ENCODE data around the gene ELF1.

Gene ELF1

DNA sequence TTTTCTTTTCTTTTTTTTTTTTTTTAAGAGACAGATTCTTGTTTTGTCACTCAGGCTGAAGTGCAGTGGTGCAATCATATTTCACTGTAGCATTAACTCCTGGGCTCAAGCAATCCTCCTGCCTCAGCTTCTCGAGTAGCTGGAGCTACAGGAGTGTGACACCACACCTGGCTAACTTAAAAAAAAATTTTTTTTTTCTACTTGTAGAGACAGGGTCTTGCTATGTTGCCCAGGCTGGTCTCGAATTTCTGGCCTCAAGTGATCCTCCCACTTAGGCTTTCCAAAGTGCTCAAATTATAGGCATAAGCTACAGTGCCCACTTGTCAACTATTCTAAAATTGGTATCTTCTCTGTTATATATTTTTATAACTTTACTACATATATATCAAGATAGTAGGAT is 6.6 kb downstream of the ELF1 start:
- no peak overlapping the region for H3K4me3 ChIP-seq
- no peak overlapping the region for H3K27ac ChIP-seq

DNA sequence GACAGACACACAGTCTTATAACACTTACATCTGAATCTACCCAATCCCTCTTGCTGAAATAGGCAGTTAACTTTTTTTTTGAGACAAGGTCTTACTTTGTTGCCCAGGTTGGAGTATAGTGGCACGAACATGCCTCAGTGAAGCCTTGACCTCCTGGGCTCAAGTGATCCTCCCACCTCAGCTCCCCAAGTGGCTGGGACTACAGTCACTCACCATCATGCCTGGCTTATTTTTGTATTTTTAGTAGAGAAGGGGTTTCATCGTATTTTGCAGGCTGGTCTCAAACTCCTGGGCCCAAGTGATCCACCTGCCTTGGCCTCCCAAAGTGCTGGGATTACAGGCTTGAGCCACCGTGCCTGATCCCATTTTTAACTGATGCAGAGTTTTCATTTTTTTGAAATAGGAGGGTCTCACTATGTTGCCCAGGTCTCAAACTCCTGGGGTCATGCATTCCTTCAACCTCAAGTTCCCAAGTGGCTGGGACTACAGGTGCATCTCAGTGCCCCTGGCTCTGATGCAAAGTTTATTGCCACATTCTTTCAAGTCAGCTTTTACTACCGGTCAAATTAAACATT is 7.6 kb downstream of the ELF1 start:
- H3K4me3 ChIP-seq = no peak overlapping the region
- no peak overlapping the region for H3K27ac ChIP-seq

DNA sequence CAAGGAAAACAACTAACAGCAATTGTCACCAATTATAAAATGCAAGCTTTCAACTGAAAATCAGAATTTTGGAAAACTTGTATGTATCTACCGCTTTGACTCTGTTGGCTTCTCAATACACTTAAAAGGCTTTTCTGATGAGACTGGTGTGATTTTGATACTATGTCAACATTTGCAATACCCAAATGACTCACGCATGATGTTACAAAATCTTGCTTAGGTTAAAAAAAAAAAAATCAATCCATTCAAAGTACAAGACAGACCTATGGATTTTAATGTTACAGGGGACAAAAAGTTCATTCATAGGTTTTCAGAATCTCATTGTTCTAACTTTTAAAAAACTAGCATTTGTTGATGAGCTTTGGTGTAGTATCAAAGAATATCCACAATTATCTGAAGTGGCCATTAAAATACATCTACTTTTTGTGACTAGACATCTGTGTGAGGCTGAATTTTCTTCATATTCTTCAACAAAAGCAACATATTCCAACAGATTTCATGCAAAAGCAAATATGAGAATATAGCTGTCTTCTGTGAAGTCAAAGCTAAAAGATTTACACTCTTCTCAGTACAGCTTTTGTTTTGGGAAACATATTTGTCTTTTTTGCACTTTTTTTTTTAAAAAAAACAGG is 10.7 kb downstream of the ELF1 start:
- peak overlapping the region in 3 of 21 experiments; percentile 21 to 64 (median 32) for H3K27ac ChIP-seq
- no peak overlapping the region for H3K4me3 ChIP-seq

DNA sequence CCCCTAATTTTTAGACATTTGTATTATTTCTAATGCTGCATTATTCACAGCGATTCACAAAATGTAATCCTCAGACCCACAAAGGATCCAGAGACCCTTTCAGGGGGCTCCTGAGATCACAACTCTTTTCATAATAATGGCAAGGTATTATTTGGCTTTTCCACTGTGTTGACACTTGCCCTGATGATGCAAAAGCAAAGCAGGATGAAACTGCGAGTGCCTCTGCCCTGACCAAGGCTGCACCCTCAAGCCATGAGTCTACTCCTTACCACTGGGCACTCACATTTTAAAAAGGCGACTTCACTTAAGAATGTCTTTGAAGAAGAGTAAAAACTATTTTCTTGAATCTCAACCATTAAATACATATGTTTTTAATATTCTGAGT is 11.4 kb downstream of the ELF1 start:
- Histone ChIP-seq H3K4me3 (no peak overlapping the region), H3K27ac (peak overlapping the region in 6 of 21 experiments; percentile 5 to 64 (median 35))

DNA sequence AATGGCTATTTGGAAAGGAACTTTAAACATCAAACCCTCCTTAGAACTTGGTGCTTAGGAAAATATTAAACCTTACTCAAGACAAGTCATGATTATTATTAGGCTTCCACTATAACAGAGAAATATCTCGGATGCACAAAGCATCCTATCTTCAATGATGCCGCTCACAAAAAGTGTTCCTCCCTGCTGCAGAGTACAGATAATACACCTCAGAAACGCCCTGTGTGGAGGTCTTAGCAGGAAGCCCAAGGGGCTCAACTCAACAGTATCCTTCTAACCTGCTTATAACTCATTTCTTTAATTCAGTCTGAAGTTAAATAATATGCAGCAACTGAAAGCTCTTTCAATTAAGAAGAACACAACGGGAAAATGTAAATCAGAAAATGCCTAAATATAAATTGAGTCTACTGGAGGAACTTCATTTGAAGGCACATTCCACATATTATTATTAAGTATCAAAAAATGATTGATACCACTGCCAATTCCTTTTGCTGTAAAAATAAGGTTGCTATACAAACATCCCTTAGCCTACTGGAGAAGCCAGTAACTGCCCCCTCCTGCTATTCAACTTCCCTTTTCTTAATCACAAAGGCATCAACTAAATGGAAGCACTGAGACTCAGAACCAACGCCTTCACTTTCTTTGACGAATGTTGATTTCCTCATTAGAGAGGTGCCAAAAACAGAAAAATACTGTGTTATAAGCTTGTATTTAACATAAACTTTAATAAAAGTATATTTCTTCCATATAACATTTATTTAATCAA is 12.0 kb downstream of the ELF1 start:
- Histone ChIP-seq H3K27ac (peak overlapping the region in 8 of 21 experiments; percentile 5 to 64 (median 46)), H3K4me3 (no peak overlapping the region)

DNA sequence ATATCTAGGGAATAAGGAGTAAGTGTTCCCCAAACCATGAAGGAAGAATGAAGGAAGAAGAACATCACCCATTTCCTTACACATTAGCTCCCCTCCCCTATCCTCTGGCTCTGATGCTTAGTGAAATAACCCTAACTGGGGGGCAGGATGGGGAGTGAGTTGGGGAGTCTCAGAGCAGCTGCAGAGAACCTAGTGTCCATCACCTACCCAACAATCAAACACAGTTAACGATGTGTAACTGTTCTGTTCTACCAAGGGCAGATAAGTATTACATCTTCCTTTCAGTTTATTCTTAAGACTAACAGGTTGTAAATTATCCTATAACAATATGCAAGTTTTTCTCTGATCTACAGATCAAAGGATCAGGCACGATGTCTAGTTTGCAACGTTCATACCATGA is 12.8 kb downstream of the ELF1 start:
- H3K27ac ChIP-seq = peak overlapping the region in 9 of 21 experiments; percentile 5 to 80 (median 28)
- H3K4me3 ChIP-seq = no peak overlapping the region

DNA sequence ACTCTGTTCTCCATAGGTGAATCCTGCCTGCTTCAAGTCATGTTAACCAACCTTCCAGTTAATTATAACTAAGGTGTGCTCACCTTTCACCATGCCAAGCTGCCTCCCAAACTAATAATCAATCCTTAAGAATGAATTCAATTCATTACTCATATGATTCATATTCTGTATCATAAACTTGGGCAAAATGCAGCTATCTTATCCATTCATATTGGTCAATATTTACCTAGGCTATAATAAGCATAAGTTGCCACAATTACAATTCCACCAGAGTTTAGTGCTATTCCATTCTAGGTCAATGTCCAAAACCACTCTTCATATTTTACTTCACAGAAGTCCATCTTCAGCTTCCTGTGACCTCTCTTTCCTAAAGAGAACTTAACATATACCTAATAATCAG is 13.4 kb downstream of the ELF1 start:
- Histone ChIP-seq H3K4me3 (no peak overlapping the region), H3K27ac (peak overlapping the region in 10 of 21 experiments; percentile 20 to 80 (median 32))

DNA sequence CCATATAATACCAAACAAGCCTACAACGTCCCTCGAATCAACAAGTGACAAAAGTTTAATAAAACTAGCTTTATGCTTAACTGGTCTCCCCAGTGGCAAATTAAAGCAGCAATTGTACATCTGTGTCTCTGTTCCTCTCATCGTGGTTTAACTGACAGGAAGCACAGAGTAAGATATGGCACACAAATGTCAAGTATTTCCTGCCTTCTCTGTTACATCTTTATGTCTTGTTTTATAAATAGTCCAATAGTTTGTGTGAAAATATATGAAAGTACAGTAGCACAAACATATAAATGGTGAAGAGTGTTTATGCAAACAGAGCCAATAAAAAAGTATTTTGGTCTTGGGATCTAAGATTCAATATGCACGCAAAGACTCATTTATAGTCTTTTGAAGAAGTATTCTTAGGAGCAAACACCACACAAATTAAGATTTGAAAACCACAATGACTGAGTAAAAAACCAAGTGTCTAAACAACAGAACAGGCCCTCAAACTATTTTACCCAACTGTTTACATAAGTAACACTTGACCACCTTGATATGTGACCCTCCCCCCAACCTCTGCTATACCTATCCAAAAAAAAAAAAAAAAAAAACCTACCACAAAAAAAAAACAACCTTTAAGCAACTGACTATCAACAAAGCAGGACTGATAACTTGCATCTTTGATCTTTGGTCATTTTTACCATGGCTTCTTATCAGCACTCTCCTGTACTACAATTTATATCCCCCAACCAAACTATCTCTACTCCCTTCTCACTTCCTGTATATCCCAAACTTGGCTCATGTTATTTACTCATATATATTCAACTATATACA is 14.0 kb downstream of the ELF1 start:
- H3K4me3 ChIP-seq = no peak overlapping the region
- peak overlapping the region in 9 of 21 experiments; percentile 2 to 80 (median 35) for H3K27ac ChIP-seq

DNA sequence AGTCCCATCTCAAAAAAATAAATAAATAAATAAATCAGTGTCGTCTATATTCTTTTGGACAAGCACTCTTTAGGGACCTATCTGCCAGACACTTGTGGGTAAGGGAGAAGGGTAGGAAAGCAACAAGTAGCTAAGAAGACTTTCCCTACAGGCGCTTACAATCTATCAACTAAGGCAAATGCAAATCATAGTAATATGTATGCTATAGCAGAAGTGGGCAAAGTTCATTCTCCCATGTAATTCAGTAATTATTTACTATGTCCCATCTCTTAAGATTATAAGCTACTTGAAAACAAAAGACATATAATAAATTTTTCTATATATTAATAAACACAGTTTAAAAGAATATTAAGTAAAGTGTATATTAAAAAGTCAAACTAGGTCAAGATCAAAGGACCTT is 16.5 kb downstream of the ELF1 start:
- H3K27ac ChIP-seq = peak overlapping the region in 1 of 21 experiments; percentile 80
- no peak overlapping the region for H3K4me3 ChIP-seq

DNA sequence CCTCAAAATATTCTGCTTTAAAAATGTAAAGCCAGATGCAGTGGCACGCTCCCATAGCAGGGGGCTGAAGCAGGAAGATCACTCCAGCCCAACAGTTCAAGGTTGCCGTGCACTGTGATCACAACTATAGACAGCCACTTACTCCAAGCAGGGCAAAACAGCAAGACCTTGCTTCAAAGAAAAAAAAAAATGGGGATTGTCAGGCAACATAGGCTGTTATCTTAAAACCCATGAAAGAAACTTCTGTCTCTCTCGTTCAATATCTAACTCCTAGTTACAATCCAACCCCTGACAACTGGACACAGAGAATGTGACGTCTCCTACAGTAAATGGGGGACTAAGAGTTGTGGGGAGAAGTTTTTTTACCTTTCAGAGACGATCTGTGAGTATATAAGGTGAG is 17.4 kb downstream of the ELF1 start:
- H3K4me3 ChIP-seq = no peak overlapping the region
- no peak overlapping the region for H3K27ac ChIP-seq

DNA sequence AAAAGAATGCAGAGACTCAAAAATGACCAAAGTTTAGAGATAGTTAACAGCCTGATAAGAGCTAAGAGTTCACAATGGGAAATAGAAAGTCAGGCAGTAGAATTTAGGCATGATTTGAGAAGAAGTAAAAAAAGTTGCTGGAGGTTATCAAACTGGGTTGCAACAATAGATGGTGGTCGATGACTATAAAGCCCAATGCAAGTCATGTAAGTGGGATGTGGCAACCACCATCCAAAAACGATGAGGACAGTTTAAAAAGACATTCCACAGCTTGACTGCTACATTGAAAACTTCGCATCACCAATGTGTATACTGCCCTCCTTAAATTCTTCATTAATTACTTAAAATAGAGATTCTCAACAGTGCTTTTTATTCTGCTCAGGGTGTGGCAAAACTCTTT is 19.7 kb downstream of the ELF1 start:
- no peak overlapping the region for H3K27ac ChIP-seq

DNA sequence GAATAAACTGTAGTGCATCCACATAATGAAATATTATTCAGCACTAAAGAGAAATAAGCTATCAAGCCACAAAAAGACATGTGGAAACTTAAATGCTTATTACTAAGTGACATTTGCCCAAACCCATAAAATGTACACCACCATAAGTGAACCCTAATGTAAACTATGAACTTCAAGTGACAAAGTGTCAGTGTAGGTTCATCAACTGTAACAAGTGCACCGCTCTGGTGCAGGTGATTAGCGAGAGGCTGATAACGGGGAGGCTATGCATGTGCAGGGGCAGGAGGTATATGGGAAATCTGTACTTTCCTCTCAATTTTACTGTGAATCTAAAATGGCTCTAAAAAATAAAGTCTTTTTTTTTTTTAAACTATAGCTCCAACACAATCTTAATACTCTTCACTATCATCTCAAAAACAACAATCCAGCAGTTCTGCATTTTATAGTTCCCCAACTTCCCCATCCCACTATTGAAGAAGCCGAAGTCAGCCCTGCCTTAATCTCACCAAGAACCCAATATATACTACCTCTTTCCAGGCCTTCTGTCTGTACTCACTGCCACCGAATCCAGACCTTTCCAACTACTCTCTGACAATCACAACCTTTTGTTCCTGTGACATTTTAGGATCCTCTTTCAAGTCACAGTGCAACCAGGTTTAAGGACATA is 22.6 kb downstream of the ELF1 start:
- Histone ChIP-seq H3K27ac (peak overlapping the region in 3 of 21 experiments; percentile 9 to 48 (median 22)), H3K4me3 (no peak overlapping the region)

More for the DNA sequence above, 19.7 kb downstream of the ELF1 start:
- no peak overlapping the region for H3K4me3 ChIP-seq

DNA sequence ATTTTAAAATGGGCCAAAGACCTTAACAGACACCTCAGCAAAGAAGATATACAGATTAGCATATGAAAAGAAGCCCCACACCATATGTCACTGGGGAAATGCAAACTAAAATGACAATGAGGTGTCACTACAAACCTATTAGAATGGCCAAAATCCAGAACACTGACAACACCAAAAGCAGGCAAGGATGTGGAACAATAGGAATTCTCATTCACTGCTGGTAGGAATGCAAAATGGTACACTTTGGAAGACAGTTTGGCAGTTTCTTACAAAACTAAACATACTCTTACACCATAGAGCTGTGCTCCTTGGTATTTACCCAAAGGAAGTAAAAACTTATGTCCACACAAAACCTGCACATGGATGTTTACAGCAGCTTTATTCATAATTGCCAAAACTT is 23.1 kb downstream of the ELF1 start:
- peak overlapping the region in 4 of 21 experiments; percentile 1 to 85 (median 52) for H3K27ac ChIP-seq
- no peak overlapping the region for H3K4me3 ChIP-seq

DNA sequence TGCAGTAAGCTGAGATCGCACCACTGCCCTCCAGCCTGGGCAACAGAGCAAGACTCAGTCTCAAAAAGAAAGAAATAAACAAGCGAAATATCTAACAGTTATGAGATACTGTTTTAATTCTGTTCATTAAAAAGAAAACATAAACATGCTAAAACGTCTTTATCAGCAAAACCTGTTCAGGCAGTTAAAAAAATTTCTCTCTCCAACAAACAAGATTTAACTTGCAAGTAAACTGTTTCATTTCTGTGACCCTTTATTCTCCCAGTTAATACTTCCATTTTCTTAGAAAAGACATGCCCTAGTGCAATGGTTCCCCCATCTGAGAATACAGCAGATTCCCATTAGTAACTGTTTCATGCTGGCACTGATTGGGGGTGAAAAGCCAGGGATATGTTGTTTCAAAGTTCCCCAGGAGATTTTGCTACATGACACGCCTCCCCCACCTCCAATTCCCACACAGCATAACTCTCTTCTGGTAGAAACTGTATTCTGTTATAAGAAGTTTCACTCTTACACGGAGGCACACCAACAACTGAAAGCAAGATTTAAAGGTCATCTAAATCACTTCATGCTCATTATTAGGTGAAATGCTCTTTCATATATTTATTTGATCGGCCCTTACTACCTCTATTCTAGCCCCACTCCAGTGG is 24.4 kb downstream of the ELF1 start:
- H3K27ac ChIP-seq = peak overlapping the region in 19 of 21 experiments; percentile 31 to 85 (median 64)
- no peak overlapping the region for H3K4me3 ChIP-seq

DNA sequence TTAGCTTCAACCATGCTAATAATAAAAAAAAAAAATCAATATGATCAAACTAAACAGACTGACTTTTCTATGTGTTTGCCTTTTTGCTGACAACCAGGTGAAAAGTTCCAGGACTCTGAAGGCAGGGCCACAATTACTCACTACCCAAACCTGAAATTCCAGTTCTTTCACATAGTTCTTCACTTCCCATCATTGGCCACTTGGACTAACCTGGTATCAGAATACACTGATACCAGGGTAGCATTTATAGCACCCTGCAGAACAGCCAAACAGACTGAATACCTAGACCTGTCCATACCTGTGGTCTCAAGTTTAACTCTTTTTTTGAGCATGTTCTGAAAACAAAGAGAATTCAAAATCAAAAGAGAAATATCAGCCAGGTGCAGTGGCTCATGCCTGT is 25.1 kb downstream of the ELF1 start:
- Histone ChIP-seq H3K27ac (peak overlapping the region in 17 of 21 experiments; percentile 31 to 85 (median 77)), H3K4me3 (no peak overlapping the region)

DNA sequence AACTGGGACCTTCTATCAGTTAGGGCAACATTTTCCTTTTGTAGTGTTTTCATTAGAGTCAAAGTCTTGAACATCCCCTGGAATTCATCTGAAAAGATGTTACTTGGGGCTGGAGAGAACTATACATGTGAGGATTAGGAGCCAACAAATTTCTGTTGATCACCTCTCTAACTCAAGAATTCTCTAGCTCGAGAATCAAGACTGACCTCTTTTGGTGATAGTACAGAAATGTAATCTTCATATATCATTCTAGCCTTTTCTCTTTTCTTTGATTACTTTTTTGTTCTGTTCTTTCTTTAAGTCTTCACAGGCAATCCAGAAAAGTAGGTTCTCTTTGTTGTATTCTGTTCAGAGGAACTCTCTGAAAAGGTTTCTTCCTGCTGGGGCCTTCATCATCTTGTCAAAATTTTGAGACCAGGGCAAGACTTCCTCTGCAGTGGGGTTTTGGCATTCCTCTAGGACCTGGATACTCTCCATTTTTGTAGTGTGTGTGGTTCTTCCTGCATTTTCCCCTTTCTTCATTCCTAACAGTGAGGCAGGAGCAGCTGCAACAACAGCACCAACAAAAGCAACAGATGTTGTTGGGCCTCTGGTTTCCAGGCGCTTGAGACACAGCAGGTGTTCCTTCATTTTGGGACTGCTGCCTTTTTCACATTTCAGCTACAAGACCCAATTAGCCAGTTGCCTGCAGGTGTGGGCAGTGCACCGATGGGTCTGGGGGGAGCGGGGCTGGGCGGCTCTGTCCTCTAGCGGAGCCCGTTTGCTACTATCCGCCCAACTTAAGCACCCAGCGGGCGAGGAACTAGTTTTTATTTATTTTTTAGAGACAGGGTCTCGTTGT is 26.2 kb downstream of the ELF1 start:
- Histone ChIP-seq H3K27ac (peak overlapping the region in 19 of 21 experiments; percentile 3 to 85 (median 72)), H3K4me3 (no peak overlapping the region)

DNA sequence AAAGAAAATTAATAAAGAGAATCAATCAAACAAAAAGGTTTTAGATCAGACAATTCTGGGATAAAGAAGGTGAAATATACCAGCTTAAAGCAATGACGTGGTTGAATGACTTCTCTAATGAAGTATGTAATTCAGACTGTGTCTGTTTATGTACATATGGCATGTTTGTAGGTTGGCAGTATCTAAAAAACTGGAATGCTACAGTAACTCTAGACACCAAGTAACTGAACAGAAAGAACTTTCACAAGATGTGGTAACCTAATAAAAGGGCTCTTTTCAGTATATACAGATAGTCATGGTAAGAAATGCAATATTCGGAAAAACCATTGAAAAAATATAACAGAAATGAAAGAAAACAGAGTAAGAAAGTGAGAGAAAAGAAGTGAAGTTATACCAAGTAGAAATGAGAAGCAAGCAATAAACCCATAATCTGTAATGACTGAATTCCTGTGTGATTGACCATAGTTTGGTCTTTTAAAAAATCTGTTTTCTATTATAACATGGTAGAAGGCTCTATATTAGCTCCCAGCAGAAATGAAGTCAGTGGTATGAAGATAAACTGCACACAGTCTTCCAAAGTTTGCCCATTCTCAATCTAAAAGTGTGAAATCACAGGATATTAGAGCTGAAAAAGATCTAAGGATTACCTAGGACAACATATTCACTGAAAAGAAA is 31.4 kb downstream of the ELF1 start:
- Histone ChIP-seq H3K4me3 (no peak overlapping the region), H3K27ac (peak overlapping the region in 5 of 21 experiments; percentile 1 to 32 (median 17))
